Measurements from ENCODE around the gene IL1R1. TPM values are rescaled to one million over a fixed set of nuclear protein-coding genes. Genes with fewer than 3 reads are reported as not detected.

The IL1R1 gene
- total RNA-seq, 1 donor from 2014 or later, result 0.17 TPM

- H3K36me3 Mint-ChIP-seq (ENCODE audit: unreplicated experiment), result peaks cover 6% of the 10 kb centered on the region
- peaks cover 3% of the 10 kb centered on the region for H3K9me3 Mint-ChIP-seq (ENCODE audit: unreplicated experiment)
- TF ChIP-seq CTCF (IDR thresholded peaks at IDR 0.05; ENCODE audit: partially characterized antibody, unreplicated experiment), result no peak
- no peaks in the 10 kb centered on the region for H3K27me3 Mint-ChIP-seq (ENCODE audit: unreplicated experiment)
- DNase-seq, result no peak
- H3K4me3 Mint-ChIP-seq (ENCODE audit: unreplicated experiment), result no peak overlapping the region
- H3K27ac Mint-ChIP-seq (ENCODE audit: unreplicated experiment), result no peak overlapping the region
- no peaks in the 10 kb centered on the region for H3K4me1 Mint-ChIP-seq (ENCODE audit: low read depth, unreplicated experiment)
These were observed 6.7 kb downstream of the IL1R1 start for GRCh38 chr2:102149243-102149642.

DNA sequence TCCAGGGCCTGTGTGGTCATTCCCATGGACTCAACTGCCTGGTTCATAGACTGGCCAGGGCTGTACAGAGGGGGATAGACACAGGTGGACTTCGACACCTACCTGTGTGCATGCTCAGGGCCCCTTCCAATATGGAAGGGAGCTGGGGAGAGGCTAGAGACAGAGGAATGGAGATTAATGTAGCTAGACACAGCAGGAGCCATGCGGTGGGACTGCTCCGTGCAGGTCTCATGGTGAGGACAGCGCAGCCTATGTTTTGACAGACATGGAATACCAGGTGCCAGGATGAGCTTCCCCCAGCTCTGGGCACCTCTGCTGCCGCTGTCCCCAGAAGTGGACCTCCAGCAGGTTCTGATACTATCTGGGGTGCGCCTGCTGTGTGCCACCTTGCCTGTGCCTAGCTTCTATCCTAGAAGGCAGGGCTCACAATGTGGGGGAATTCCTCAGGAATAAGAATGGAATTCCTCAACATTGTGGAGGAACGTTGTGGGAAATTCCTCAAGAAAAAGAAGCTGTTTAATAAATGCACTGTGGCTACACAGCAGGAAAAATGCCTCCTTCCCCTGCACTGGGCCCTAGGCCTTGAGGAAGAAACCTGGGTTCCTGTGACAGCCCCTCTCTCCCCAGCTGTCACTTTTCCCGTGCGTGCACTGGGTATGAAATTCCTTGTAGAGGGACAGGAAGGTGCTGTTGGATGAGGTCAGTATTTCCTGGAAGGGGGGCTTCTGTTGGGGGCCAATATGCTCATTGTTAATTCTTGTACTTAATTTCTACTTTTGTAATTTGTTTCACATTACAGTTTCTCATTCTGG is 7.3 kb downstream of the IL1R1 start:
- Mint-ChIP-seq H3K4me1 (ENCODE audit: low read depth, unreplicated experiment) (no peaks in the 10 kb centered on the region), H3K27ac (ENCODE audit: unreplicated experiment) (no peak overlapping the region), H3K9me3 (ENCODE audit: unreplicated experiment) (peaks cover 3% of the 10 kb centered on the region), H3K27me3 (ENCODE audit: unreplicated experiment) (no peaks in the 10 kb centered on the region), H3K36me3 (ENCODE audit: unreplicated experiment) (peaks cover 6% of the 10 kb centered on the region), H3K4me3 (ENCODE audit: unreplicated experiment) (no peak overlapping the region)
- DNase-seq, result no peak
- TF ChIP-seq CTCF (IDR thresholded peaks at IDR 0.05; ENCODE audit: partially characterized antibody, unreplicated experiment), result no peak

GRCh38 chr2:102154364-102154763 is 11.8 kb downstream of the IL1R1 start:
- Mint-ChIP-seq H3K27ac (ENCODE audit: unreplicated experiment) (no peak overlapping the region), H3K4me3 (ENCODE audit: unreplicated experiment) (no peak overlapping the region), H3K4me1 (ENCODE audit: low read depth, unreplicated experiment) (no peaks in the 10 kb centered on the region), H3K36me3 (ENCODE audit: unreplicated experiment) (no peaks in the 10 kb centered on the region), H3K27me3 (ENCODE audit: unreplicated experiment) (no peaks in the 10 kb centered on the region), H3K9me3 (ENCODE audit: unreplicated experiment) (peaks cover 3% of the 10 kb centered on the region)
- no peak for DNase-seq
- TF ChIP-seq CTCF (IDR thresholded peaks at IDR 0.05; ENCODE audit: partially characterized antibody, unreplicated experiment), result no peak

GRCh38 chr2:102154946-102155702 is 12.6 kb downstream of the IL1R1 start:
- DNase-seq, result no peak
- Mint-ChIP-seq H3K4me1 (ENCODE audit: low read depth, unreplicated experiment) (no peaks in the 10 kb centered on the region), H3K27ac (ENCODE audit: unreplicated experiment) (no peak overlapping the region), H3K36me3 (ENCODE audit: unreplicated experiment) (no peaks in the 10 kb centered on the region), H3K9me3 (ENCODE audit: unreplicated experiment) (peaks cover 3% of the 10 kb centered on the region), H3K27me3 (ENCODE audit: unreplicated experiment) (no peaks in the 10 kb centered on the region), H3K4me3 (ENCODE audit: unreplicated experiment) (no peak overlapping the region)
- no peak for TF ChIP-seq CTCF (IDR thresholded peaks at IDR 0.05; ENCODE audit: partially characterized antibody, unreplicated experiment)
